ENCODE measurements around the gene CCT2. TPM values are rescaled to one million over a fixed set of nuclear protein-coding genes. Genes with fewer than 3 reads are reported as not detected.

CCT2 gene
- total and polyA plus RNA-seq, 2 of the 8 experiments (the other 6 are each of a cell fraction or from before 2014, with no cell fraction given), result 244 to 419 TPM

DNA sequence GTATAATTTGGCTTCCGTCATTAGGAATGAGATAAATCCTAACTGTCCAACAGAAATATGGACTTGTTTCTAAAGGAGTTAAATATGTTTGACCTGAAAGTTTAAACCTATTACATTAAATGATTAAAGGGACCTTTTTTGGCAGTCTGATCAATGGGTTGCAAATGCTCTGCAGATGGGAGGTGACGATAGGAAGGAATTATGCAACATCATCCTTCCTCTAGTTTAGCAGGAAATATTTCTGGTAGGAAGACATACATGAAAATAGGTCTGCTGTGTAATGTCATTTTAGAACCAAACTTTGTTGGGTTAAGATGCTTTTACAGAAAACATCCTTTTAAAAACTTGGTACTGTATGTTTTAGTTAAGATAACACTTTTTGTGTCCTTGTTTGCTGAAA, 22.9 kb downstream of the CCT2 start (continued):
- TF ChIP-seq, protein P1, sequence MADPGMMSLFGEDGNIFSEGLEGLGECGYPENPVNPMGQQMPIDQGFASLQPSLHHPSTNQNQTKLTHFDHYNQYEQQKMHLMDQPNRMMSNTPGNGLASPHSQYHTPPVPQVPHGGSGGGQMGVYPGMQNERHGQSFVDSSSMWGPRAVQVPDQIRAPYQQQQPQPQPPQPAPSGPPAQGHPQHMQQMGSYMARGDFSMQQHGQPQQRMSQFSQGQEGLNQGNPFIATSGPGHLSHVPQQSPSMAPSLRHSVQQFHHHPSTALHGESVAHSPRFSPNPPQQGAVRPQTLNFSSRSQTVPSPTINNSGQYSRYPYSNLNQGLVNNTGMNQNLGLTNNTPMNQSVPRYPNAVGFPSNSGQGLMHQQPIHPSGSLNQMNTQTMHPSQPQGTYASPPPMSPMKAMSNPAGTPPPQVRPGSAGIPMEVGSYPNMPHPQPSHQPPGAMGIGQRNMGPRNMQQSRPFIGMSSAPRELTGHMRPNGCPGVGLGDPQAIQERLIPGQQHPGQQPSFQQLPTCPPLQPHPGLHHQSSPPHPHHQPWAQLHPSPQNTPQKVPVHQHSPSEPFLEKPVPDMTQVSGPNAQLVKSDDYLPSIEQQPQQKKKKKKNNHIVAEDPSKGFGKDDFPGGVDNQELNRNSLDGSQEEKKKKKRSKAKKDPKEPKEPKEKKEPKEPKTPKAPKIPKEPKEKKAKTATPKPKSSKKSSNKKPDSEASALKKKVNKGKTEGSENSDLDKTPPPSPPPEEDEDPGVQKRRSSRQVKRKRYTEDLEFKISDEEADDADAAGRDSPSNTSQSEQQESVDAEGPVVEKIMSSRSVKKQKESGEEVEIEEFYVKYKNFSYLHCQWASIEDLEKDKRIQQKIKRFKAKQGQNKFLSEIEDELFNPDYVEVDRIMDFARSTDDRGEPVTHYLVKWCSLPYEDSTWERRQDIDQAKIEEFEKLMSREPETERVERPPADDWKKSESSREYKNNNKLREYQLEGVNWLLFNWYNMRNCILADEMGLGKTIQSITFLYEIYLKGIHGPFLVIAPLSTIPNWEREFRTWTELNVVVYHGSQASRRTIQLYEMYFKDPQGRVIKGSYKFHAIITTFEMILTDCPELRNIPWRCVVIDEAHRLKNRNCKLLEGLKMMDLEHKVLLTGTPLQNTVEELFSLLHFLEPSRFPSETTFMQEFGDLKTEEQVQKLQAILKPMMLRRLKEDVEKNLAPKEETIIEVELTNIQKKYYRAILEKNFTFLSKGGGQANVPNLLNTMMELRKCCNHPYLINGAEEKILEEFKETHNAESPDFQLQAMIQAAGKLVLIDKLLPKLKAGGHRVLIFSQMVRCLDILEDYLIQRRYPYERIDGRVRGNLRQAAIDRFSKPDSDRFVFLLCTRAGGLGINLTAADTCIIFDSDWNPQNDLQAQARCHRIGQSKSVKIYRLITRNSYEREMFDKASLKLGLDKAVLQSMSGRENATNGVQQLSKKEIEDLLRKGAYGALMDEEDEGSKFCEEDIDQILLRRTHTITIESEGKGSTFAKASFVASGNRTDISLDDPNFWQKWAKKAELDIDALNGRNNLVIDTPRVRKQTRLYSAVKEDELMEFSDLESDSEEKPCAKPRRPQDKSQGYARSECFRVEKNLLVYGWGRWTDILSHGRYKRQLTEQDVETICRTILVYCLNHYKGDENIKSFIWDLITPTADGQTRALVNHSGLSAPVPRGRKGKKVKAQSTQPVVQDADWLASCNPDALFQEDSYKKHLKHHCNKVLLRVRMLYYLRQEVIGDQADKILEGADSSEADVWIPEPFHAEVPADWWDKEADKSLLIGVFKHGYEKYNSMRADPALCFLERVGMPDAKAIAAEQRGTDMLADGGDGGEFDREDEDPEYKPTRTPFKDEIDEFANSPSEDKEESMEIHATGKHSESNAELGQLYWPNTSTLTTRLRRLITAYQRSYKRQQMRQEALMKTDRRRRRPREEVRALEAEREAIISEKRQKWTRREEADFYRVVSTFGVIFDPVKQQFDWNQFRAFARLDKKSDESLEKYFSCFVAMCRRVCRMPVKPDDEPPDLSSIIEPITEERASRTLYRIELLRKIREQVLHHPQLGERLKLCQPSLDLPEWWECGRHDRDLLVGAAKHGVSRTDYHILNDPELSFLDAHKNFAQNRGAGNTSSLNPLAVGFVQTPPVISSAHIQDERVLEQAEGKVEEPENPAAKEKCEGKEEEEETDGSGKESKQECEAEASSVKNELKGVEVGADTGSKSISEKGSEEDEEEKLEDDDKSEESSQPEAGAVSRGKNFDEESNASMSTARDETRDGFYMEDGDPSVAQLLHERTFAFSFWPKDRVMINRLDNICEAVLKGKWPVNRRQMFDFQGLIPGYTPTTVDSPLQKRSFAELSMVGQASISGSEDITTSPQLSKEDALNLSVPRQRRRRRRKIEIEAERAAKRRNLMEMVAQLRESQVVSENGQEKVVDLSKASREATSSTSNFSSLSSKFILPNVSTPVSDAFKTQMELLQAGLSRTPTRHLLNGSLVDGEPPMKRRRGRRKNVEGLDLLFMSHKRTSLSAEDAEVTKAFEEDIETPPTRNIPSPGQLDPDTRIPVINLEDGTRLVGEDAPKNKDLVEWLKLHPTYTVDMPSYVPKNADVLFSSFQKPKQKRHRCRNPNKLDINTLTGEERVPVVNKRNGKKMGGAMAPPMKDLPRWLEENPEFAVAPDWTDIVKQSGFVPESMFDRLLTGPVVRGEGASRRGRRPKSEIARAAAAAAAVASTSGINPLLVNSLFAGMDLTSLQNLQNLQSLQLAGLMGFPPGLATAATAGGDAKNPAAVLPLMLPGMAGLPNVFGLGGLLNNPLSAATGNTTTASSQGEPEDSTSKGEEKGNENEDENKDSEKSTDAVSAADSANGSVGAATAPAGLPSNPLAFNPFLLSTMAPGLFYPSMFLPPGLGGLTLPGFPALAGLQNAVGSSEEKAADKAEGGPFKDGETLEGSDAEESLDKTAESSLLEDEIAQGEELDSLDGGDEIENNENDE (IDR thresholded peaks at IDR 0.05; ENCODE audit: insufficient replicate concordance, low read length), result no peak
- TF ChIP-seq CBX5 (IDR thresholded peaks at IDR 0.05; ENCODE audit: low read depth, low read length) (no peak), CHD1 (IDR thresholded peaks at IDR 0.05; ENCODE audit: low read depth, low read length) (no peak), CTCF (IDR thresholded peaks at IDR 0.05; ENCODE audit: control extremely low read depth in 1 of 3, insufficient read depth in 1 of 3, low read depth in 1 of 3, low read length in 3 of 3) (no peak), SP1 (IDR thresholded peaks at IDR 0.05; ENCODE audit: low read depth, low read length) (no peak), SRF (IDR thresholded peaks at IDR 0.05; ENCODE audit: low read depth, low read length) (no peak), RNF2 (IDR thresholded peaks at IDR 0.05; ENCODE audit: borderline replicate concordance, low read depth, low read length, missing control alignments, poor library complexity, severe bottlenecking) (no peak), TCF12 (IDR thresholded peaks at IDR 0.05; ENCODE audit: low read depth, low read length) (no peak), CHD2 (IDR thresholded peaks at IDR 0.05; ENCODE audit: low read length) (no peak)
